T-helper 1 cell (primary cell): ENCODE data around the gene CLDN20.
"Not testable (repeated sequence)": the region's sequence is repeated elsewhere in the genome, so short reads cannot be mapped to it uniquely, and the experiment has no call there.

Source experiments
- DNase-seq, 5 donors: peaks; one replicate each; pipeline ENCODE4 v3.0.0-alpha.2; 2012 to 2020

Gene CLDN20

GRCh38 chr6:155270561-155271091, 6.8 kb downstream of the CLDN20 start:
- DNase-seq: no peak

- DNase-seq: no peak
These were observed 7.3 kb downstream of the CLDN20 start for GRCh38 chr6:155271145-155271544.

- DNase-seq: no peak
These were observed 8.8 kb downstream of the CLDN20 start for GRCh38 chr6:155272353-155273232.

GRCh38 chr6:155273431-155273830, 9.6 kb downstream of the CLDN20 start:
- DNase-seq: no peak

- DNase-seq: no peak
These were observed 10.3 kb downstream of the CLDN20 start for GRCh38 chr6:155274106-155274505.

- no peak for DNase-seq
These were observed 10.7 kb downstream of the CLDN20 start for GRCh38 chr6:155274533-155274932.

GRCh38 chr6:155275808-155276480, 12.1 kb downstream of the CLDN20 start:
- DNase-seq: no peak

- DNase-seq: no peak
These were observed 12.8 kb downstream of the CLDN20 start for GRCh38 chr6:155276638-155277037.

GRCh38 chr6:155278319-155279049, 14.7 kb downstream of the CLDN20 start:
- DNase-seq: no peak

GRCh38 chr6:155284775-155285174, 21.0 kb downstream of the CLDN20 start:
- DNase-seq: no peak

- no peak for DNase-seq
These were observed 23.9 kb downstream of the CLDN20 start for GRCh38 chr6:155287762-155288161.

GRCh38 chr6:155290491-155290890, 26.7 kb downstream of the CLDN20 start:
- no peak for DNase-seq

- DNase-seq: no peak
These were observed 27.5 kb downstream of the CLDN20 start for GRCh38 chr6:155291291-155291690.

GRCh38 chr6:155292711-155293110, 28.9 kb downstream of the CLDN20 start:
- no peak for DNase-seq

- no peak for DNase-seq
These were observed 33.9 kb downstream of the CLDN20 start for GRCh38 chr6:155297669-155298068.

GRCh38 chr6:155301867-155302266, 38.1 kb downstream of the CLDN20 start:
- no peak for DNase-seq

GRCh38 chr6:155303361-155303870, 39.6 kb downstream of the CLDN20 start:
- no peak for DNase-seq

- no peak for DNase-seq
These were observed 43.1 kb downstream of the CLDN20 start for GRCh38 chr6:155306958-155307357.

- no peak for DNase-seq
These were observed 45.3 kb downstream of the CLDN20 start for GRCh38 chr6:155309150-155309549.

- DNase-seq: no peak
These were observed 46.8 kb downstream of the CLDN20 start for GRCh38 chr6:155310596-155310995.

- DNase-seq: no peak
These were observed 47.3 kb downstream of the CLDN20 start for GRCh38 chr6:155311086-155311485.

GRCh38 chr6:155311583-155311982, 47.8 kb downstream of the CLDN20 start:
- no peak for DNase-seq

GRCh38 chr6:155312950-155313349, 49.1 kb downstream of the CLDN20 start:
- not testable (repeated sequence) for DNase-seq
